Left forelimb (tissue), 1 donor: ENCODE results near the gene NXN.
"Not testable (repeated sequence)": the region's sequence is repeated elsewhere in the genome, so short reads cannot be mapped to it uniquely, and the experiment has no call there.

Experiments used
- DNase-seq: peaks from one replicate; pipeline ENCODE4 v3.0.0-alpha.2; 2018; ENCODE audit warnings: low spot score

Gene NXN

DNA sequence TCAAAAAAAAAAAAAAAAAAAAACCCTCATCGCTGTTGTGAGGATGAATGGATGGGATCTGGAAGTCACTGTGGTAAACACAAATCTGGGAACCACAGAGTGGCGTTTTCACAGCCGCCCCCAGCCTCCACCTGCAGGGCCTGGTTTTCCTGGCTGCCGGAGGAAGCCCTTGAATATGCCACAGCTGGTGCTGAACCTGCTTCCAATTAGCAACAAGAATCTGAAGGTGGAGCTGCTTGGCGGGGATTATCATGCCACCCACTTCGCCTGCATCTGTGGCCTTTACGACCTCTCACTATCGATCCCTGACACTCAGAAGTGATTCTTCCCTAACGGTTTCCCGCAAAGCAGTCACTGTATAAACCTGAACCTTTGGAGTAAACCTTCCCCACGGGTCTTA lies 181.3 kb downstream of the NXN start:
- DNase-seq, result no peak

DNA sequence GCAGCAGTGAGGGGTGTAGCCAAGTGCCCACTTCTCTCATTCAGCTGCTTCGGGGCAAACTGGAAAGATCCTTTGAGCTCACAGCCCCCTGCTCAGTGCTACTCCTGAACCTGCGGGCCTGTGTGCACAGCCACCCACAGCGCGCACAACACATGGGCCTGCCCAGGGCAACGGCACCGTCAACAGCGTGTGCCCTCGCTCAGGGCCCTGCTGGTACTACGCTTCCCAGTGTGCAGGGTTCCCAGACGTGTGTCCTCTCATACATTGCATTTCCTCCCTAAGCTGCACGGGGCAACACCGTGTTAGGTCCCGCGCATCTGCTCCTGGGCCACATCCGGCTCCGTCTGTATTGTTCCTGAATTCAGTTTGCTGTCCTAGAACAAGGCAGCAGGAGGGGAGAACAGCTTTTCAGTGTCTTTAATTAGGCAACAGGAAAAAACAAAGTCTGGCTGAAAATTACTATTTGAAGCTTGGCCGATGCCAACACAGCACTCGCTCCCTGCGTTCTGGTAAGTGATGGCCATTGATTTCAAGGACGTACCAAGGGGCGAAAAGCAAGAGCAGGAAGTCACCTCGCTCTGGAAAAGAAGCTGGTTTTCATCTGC lies 182.2 kb downstream of the NXN start:
- DNase-seq, result no peak

DNA sequence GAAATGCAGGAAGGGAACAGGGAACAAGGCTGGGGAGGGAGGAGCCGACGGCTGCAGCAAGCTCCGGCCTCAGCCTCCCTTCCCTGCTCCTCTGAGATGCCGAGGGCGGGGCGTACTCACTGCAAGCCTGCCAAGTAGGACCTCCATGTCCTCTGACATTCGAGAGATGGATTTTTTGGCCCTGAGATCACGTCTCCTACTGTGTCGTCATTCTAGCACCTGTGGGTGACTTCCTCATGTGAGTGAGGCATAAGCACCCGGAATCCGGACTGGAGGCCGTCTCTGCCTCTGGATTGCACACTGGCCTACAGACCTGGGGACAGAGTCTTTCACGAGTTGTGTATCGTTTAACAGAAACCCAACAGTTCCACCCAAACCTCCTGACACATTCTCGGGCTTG lies 183.0 kb downstream of the NXN start:
- DNase-seq, result no peak

DNA sequence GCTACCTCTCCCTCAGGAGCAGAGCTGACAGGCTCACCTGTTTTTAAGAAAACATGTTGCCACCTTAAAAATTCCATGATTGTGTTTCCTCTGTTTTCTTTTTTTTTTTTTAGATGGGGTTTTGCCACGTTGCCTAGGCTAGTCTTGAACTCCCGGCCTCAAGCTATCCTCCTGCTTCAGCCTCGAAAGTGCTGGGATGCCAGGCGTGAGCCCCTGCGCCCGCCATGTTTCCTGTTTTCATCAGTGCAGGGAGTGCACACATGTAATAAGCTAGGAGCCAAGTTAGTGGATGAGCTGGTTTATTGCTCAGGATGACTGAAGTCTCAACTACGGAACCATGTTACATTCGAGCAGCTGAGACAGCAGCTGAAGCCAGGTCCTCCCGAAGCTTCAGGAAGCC lies 183.9 kb downstream of the NXN start:
- peak; percentile 59 for DNase-seq

DNA sequence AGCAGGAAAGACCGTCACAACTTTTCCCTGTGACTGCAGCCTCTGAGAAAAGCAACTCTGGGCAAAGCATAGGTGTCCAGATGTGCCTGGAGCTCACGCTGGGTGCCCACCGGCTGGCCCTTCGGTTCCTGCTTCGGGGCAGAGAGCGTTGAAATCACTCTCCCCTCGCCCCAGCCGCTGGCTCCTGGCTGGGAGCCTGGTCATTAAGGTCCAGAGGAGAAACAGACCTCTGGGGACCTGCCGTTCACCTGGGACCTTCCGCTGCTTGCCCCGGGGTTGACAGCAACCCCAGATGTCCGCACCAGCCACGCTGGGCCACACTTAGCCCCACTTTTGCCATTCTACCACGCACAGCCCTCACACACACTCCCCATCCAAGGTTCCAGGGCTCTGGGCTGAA lies 184.3 kb downstream of the NXN start:
- DNase-seq, result no peak

DNA sequence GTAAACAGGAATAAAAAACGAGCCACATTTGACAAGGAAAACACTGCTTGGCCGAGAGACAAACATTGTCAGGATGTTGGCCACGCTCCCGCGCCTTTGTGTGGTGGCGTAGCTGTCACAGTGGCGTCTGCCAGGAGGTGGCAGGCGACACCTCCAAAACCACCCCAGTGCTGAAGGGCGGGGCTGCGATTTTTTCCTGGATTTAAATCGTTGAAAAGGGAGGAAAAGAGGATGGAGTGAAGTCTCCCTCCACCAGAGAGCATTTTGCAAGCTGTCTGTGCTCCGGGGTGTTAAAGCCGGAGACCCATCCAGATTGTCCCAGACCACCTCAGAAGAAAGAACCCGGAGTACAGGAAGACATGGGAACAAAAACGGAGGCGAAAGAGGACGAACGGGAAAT lies 184.7 kb downstream of the NXN start:
- peak; percentile 89 for DNase-seq

DNA sequence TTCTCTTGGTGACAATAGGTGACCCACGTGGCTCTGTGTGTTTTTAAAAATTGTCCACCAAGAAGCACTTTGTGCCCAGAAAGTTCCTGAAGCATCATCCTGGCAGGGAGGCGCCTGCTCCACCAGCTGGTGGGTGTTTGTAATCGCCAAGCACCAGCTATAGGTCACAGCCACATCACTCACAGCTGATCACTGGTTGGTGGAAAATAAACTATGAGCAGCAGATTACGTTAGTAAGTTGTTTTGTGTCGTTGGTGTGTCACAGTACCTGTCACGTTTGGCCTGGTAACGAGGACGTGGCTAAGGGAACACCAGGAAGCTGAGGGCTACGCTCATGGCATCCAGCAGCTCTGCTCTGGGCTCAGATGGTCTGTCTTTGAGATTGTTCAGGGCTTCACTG lies 187.3 kb downstream of the NXN start:
- DNase-seq, result no peak

DNA sequence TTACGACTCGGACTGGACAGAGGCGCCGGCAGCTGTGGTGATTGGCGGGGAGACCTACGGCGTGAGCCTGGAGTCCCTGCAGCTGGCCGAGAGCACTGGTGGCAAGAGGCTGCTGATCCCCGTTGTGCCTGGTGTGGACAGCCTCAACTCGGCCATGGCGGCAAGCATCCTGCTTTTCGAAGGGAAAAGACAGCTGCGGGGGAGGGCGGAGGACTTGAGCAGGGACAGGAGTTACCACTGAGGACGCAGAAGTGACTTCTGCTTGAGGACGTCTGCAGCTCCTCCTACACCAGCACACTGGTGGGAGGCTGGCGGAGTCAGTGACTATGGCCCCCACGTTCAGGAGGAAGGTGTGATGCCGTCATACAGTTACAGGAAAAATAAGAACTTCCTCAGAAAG lies 187.7 kb downstream of the NXN start:
- peak; percentile 54 for DNase-seq

DNA sequence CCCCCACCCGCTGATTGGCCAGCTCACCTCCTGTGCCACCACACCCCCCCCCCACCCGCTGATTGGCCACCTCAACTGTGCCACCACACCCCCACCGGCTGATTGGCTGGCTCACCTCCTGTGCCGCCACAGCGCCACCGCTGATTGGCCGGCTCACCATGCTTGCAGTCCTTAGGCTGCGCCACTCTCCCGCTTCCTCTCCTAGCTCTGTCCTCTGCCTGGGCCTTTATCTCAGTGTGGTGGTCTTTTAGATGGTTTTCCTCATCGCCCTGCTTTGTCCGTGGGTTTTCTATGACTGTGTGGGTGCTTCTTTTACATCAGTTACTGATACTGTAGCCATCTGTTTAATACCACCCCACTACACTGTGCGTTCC lies 188.7 kb downstream of the NXN start:
- peak; percentile 34 for DNase-seq

DNA sequence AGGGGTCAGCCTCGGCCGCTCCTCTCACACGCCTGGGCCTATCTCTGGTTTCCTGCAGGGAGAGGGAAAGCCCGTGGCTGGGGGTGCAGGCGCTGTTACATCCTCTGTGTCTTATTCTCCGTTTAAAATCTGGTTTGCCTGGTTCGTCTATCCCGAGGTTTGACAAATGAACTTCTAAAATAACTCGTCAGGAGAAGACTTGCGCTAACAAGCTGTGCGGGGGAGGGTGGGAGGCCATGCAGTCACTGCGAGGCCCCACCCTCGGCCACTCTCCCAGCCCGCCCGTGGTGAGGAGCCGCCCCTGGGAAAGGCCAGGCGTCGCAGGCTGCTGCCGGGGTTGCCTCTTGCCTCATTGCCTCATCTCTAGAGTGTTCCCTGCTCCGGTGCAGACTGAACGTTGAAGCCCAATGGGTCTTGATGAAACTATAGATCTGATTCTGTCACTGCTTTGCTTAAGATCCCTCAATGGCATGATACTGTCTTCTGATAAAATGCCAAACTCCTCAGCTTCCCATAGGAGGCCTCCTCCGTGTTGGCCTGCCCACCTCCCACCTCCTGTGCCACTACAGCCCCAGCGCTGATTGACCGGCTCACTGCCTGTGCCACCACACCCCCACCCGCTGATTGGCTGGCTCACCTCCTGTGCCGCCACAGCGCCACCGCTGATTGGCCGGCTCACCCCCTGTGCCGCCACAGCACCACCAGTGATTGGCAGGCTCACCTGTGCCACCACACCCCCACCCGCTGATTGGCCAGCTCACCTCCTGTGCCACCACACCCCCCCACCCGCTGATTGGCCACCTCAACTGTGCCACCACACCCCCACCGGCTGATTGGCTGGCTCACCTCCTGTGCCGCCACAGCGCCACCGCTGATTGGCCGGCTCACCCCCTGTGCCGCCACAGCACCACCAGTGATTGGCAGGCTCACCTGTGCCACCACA lies 189.4 kb downstream of the NXN start:
- peak; percentile 64 for DNase-seq

DNA sequence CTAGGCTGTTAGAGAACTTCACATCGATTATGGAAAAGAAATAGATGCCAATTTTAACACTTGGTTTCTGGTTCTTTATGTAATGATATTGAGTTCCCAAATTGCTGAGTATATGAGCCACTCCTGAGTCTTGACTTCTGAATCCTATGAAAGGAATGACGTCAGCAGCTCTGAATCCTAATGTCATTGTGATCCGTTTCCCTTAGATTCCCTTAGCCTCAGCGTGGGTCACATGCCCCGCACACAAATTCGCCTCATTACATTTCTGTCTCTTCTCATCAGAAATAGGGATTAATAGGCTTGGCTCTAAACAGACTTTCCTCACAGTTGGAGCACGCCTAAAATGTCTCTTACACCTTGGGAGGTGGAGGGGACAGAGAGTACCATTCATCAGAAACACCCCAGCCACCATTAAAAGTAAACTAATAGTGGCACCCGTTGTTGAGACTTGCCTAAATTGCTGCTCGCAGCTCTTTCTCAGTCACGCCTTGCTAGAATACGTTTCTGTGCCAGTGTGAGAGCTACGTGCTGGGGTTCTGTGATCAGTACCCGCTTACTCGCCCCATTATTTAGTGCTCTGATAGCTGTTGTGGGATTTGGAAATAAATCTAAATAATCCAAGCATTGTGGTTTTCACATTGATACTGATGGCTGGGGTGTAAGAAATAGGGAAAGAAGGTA lies 190.3 kb downstream of the NXN start:
- DNase-seq, result peak; percentile 22

DNA sequence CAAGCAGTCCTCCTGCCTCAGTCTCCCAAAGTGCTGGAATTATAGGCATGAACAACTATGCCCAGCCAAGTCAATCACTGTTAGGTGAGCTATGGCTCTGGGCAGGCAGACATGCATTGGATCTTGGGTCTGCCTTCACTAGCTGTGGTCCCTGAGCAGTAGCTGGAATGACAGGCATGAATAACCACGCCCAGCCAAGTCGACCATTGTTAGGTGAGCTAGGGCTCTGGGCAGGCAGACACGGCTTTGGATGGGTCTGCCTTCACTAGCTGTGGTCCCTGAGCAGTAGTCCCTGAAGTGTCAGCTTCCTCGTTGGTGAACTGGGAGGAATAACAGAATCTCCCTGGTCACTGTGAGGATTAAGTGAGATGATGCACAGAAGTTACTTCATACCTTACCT lies 191.0 kb downstream of the NXN start:
- no peak for DNase-seq

DNA sequence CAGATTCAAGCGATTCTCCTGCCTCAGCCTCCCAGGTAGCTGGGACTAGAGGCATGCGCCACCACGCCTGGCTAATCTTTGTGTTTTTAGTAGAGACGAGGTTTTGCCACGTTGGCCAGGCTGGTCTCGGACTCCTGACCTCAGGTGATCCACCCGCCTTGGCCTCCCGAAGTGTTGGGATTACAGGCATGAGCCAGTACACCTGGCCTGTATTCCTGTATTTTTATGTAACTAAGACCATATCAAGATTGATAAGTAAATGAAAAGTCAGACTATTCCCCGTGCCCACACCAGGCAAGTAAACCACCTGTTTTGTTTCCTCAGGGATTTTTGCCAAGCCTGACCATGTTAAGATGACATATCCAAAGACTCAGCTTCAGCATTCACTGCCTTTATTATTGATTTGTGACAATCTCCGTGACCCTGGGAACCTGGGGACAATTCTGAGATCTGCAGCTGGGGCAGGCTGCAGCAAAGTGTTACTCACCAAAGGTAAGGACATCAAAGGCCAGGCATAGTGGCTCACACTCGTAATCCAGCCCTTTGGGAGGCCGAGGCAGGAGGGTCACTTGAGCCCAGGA lies 191.8 kb downstream of the NXN start:
- no peak for DNase-seq

DNA sequence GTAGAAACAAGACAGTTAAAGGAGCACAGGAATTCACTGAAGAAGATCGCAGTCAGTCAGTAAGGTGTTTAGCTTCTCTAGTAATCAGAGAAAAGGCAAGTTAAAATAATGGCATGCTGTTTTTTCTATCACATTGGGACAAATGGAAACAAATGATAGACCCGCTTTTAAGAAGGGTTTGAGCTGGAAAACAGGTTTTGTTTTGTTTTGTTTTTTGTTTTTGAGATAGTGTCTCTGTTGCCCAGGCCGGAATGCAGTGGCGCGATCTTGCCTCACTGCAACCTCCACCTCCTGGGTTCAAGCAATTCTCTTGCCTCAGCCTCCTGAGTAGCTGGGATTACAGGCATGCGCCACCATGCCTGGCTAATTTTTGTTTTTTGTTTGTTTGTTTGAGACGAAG lies 193.7 kb downstream of the NXN start:
- not testable (repeated sequence) for DNase-seq

DNA sequence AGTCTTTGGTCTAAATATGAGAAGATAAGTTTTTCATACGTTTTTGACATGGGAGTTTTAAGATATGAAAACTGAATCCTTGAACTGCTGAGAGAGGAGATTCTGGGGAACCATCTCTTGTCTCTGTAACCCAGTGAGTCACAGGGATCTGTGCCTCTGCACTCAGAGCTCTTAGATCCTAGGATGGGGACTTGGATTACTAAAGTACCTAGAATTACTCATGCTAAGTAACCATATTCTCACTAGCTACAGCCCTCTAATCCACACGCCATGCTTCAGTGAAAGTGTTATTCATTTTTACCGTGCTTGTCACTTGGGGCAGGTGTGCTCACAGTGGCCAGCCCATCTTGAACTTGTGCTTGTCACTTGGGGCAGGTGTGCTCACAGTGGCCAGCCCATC lies 195.4 kb downstream of the NXN start:
- no peak for DNase-seq

DNA sequence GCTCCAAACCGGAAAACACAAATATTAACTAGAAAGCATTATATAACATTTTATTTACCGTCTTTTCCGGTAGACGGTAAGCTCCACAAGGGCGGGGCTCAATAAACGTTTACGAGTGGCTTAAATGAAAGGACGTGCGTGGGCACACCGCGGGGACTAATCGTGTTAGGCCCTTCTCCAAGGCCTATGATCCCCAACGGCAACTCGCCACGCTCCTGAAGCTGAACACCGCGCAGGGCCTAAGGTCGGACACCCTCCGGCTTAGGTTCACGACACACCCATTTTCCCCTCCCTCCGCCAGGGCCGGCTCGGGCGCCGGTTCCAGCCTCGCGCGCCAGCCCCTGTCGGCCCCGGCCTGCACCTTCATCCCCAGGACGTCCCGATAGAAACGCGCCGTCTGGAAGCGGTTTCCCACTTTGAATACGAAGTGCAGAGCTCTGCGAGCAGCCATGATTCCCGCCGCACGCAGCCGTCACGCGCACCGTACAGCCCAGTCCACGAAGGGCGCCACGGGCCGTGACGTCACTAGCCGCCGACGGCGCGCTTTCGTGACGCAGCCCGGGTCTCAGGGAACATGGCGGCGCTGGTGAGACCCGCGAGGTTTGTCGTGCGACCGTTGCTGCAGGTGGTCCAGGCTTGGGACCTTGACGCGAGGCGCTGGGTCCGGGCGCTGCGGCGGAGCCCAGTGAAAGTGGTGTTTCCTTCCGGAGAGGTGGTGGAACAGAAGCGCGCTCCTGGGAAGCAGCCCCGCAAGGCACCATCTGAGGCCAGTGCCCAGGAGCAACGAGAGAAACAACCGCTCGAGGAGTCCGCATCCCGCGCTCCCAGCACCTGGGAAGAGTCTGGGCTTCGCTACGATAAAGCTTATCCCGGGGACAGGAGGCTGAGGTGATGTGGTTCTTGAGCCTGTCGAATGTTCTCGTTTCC lies 197.5 kb downstream of the NXN start, which contains the start of the genes GLOD4 and MRM3:
Gene GLOD4 (minus strand): TSS at position 476 of the 927 bp plus-strand sequence. CDS start 25 bp downstream, at position 451.
Gene MRM3 (plus strand): TSS at position 549 of the 927 bp plus-strand sequence. CDS start 26 bp downstream, at position 575.
- peak; percentile 99 for DNase-seq

DNA sequence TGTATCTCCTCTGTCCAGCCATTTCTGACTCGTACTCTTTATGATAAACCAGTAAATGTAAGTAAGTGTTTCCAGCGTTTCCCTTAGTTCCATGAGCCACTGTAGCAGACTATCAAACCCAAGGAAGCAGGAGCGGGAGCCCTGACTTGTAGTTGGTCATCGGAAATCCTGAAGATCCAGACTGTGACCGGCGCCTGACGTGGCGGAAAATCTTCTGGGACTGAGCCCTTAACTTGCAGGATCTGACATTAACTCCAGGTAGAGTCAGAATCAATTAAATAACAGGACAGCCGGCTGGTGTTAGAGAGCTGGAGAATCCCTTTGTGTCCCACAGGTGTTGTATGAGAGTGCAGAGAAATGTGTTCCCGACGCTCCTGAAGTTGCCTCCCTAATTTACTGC lies 201.5 kb downstream of the NXN start:
- DNase-seq, result no peak

DNA sequence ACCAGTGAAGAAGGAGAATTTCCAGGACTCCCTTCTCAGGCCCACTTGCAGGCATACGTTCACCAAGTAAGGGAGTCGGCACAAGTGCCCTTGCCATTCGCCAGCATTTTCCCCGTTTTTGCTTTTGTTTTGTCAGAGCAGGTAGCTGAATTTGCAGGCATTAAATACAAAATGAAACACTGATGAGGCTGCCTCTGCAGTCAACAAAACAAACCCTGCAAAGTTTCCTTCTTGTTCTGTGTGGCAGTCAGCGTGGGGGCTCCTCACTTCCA lies 205.3 kb downstream of the NXN start:
- DNase-seq, result no peak

DNA sequence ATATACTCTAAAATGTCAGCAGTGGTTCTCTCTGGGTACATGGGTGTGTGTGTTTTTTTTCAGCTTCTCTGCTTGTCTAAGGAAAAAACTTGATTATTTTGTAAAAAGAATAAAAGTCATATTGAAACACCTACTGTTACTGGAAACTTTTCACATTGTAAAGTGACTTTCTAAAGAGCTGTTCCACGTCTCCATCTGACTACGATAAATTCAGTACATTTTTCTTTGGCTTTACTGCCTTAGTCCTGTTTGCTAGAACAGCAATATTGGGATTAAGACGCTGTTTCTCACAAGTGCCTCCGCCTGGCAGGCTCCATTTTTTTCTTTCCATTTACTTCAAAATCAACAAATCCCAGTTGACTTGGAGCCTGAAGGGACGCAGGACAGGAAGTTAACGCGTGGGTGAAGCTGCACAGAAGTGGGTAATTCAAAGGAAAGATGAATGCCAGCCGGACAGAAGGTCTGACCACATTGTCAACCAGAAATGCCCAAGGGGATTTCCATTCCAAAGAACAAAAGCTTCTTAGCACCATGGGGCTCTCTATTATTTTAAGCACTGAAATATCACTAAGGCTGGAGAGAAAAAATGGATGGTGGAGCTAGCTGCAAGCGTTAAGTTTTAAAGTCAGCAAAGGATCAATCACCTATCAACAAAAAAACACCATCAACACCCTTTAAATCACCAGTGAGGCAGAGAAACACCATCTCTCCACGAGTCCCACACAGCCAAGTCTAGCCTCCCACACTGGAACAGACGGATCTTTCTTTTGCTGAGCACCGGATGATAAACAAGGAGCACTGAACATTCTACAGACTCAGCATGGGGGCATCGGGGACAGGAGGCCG lies 205.9 kb downstream of the NXN start:
- no peak for DNase-seq

DNA sequence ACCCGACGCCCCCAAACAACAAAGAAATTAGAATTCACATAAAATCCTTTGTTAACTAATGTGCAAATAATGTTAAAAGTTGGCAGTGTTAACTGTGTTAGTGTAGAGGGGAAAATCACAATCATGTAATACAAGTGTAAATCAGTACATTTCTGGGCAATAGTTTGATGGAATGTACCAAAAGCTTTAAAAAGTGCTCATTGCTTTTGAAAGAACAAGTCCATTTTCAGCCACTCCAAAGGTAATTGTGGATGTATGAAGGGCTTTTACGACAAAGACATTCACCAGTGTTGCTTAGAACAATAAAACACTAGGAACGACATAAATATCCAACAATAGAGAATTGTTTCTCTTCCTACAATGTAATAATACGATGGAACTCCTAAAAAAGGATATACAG lies 206.6 kb downstream of the NXN start:
- no peak for DNase-seq

DNA sequence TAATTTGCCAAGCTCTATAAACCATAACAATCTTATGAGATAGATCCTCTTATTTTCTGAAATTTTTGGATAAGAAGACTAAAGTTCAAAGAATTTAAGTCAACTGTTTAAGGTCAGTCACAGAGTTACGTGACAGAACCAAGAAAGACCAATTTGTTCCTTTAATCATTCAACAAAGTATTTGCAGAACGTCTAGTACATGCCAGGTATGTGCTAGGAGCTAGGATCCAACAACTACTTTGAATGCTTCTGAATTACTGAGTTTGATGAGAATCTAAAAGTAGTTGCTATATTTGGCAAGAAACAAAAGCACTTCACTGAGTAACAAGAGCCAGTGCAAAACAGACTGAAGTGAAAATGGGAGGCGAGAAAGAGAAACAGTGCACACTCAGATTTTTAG lies 212.5 kb downstream of the NXN start:
- no peak for DNase-seq
